Gastroesophageal sphincter (tissue), 3 donors: ENCODE measurements around the gene ITGA8.

ENCODE experiments used
- CTCF ChIP-seq, 4 experiments: fragments of 200-600 bp in 2 of 4; fragments of 450-650 bp in 2 of 4; sonication (generic) in 1 of 4; IDR thresholded peaks; one replicate each; pipeline ENCODE4 v1.5.1; 2017 to 2019; ENCODE audit warnings: antibody characterized with exemption in 4 of 4, mild to moderate bottlenecking in 2 of 4, moderate library complexity in 2 of 4
- EP300 ChIP-seq: sonication (generic); formaldehyde crosslinking; IDR thresholded peaks from one replicate; pipeline ENCODE4 v1.6.1; 2017; ENCODE audit warnings: antibody characterized with exemption, mild to moderate bottlenecking
- POLR2A ChIP-seq, 2 donors: fragments of 450-650 bp; IDR thresholded peaks; one replicate each; pipeline ENCODE4 v1.6.1; 2017; ENCODE audit warnings: antibody characterized with exemption in 2 of 2, mild to moderate bottlenecking in 2 of 2, moderate library complexity in 1 of 2
- POLR2AphosphoS5 ChIP-seq: sonication (generic); formaldehyde crosslinking; IDR thresholded peaks from one replicate; pipeline ENCODE4 v1.6.1; 2017; ENCODE audit warnings: antibody characterized with exemption

GRCh38 chr10:15700078-15700674, 19.5 kb downstream of the ITGA8 start:
- no peak for TF ChIP-seq CTCF (IDR thresholded peaks at IDR 0.05)
- no peak for TF ChIP-seq POLR2A (IDR thresholded peaks at IDR 0.05)
- TF ChIP-seq EP300: no peak
- TF ChIP-seq POLR2AphosphoS5: no peak
